HG03139 (cell line): Measurements from ENCODE around the gene PARD3.
"Not testable (repeated sequence)": the region's sequence is repeated elsewhere in the genome, so short reads cannot be mapped to it uniquely, and the experiment has no call there.

Experiments used
- ATAC-seq: cut with Tn5 transposase; IDR thresholded peaks from one replicate; pipeline ENCODE4 v1.9.1; 2021; ENCODE audit not compliant: unreplicated experiment

PARD3 gene

GRCh38 chr10:34745244-34745643 is 69.9 kb downstream of the PARD3 start:
- no peak for ATAC-seq

GRCh38 chr10:34744590-34744989 is 70.5 kb downstream of the PARD3 start:
- no peak for ATAC-seq

GRCh38 chr10:34743814-34744213 is 71.3 kb downstream of the PARD3 start:
- no peak for ATAC-seq

GRCh38 chr10:34742456-34742855 is 72.6 kb downstream of the PARD3 start:
- no peak for ATAC-seq

- not testable (repeated sequence) for ATAC-seq
Measured at GRCh38 chr10:34741087-34741486, 74.0 kb downstream of the PARD3 start.

- ATAC-seq, result no peak
Measured at GRCh38 chr10:34740321-34740720, 74.8 kb downstream of the PARD3 start.

- ATAC-seq, result no peak
Measured at GRCh38 chr10:34739915-34740314, 75.2 kb downstream of the PARD3 start.

GRCh38 chr10:34737772-34738169 is 77.3 kb downstream of the PARD3 start:
- ATAC-seq, result no peak

GRCh38 chr10:34736976-34737771 is 77.9 kb downstream of the PARD3 start:
- no peak for ATAC-seq

GRCh38 chr10:34734918-34735317 is 80.2 kb downstream of the PARD3 start:
- ATAC-seq, result no peak

GRCh38 chr10:34732926-34733325 is 82.2 kb downstream of the PARD3 start:
- ATAC-seq, result no peak

GRCh38 chr10:34731885-34732701 is 83.0 kb downstream of the PARD3 start:
- no peak for ATAC-seq

- no peak for ATAC-seq
Measured at GRCh38 chr10:34731213-34731612, 83.9 kb downstream of the PARD3 start.

- ATAC-seq, result no peak
Measured at GRCh38 chr10:34730726-34731125, 84.4 kb downstream of the PARD3 start.

- no peak for ATAC-seq
Measured at GRCh38 chr10:34729619-34730018, 85.5 kb downstream of the PARD3 start.

GRCh38 chr10:34728361-34728760 is 86.7 kb downstream of the PARD3 start:
- ATAC-seq, result no peak

GRCh38 chr10:34727595-34728033 is 87.5 kb downstream of the PARD3 start:
- ATAC-seq, result no peak

GRCh38 chr10:34726862-34727261 is 88.2 kb downstream of the PARD3 start:
- ATAC-seq, result no peak

GRCh38 chr10:34723750-34724149 is 91.3 kb downstream of the PARD3 start:
- ATAC-seq, result peak; percentile 57

GRCh38 chr10:34722404-34722803 is 92.7 kb downstream of the PARD3 start:
- ATAC-seq, result no peak

GRCh38 chr10:34721208-34721840 is 93.8 kb downstream of the PARD3 start:
- ATAC-seq, result no peak

- no peak for ATAC-seq
Measured at GRCh38 chr10:34719746-34720145, 95.3 kb downstream of the PARD3 start.
